Liver (tissue), 9 donors: Measurements from ENCODE around the gene KIF21B. TPM values are rescaled to one million over a fixed set of nuclear protein-coding genes. Genes with fewer than 3 reads are reported as not detected.

Experiments
- DNase-seq: peaks from one replicate; pipeline ENCODE4 v3.0.0-alpha.2; 2017; ENCODE audit warnings: low spot score
- H3K27ac ChIP-seq, 2 donors: one replicate each; pipeline ENCODE4 v1.7.0; 2013; ENCODE audit warnings: inconsistent platforms in 2 of 2, low read length in 2 of 2, control low read depth in 1 of 2, low read depth in 1 of 2, mild to moderate bottlenecking in 1 of 2
- H3K27me3 ChIP-seq, 4 donors: one replicate each; pipeline versions ENCODE4 v1.6.1 to v1.7.0; 2013; ENCODE audit warnings: low read length in 3 of 4, inconsistent platforms in 1 of 4, mild to moderate bottlenecking in 1 of 4, moderate library complexity in 1 of 4; ENCODE audit not compliant: control insufficient read depth in 4 of 4, insufficient read depth in 4 of 4
- H3K36me3 ChIP-seq, 4 donors: one replicate each; pipeline versions ENCODE4 v1.6.1 to v1.7.0; 2013; ENCODE audit warnings: low read length in 3 of 4, mild to moderate bottlenecking in 3 of 4, low read depth in 1 of 4, moderate library complexity in 1 of 4; ENCODE audit not compliant: control insufficient read depth in 4 of 4, insufficient read depth in 3 of 4
- H3K4me1 ChIP-seq, 4 donors: one replicate each; pipeline versions ENCODE4 v1.6.1 to v1.7.0; 2013; ENCODE audit warnings: low read length in 3 of 4, mild to moderate bottlenecking in 3 of 4, moderate library complexity in 1 of 4; ENCODE audit not compliant: control insufficient read depth in 4 of 4, insufficient read depth in 4 of 4
- H3K4me3 ChIP-seq, 3 donors: one replicate each; pipeline versions ENCODE4 v1.6.1 to v1.7.0; 2013; ENCODE audit warnings: low read length in 3 of 3, control low read depth in 1 of 3, low read depth in 1 of 3, mild to moderate bottlenecking in 1 of 3
- H3K9ac ChIP-seq, 2 donors: one replicate each; pipeline ENCODE4 v1.7.0; 2013; ENCODE audit warnings: low read length in 2 of 2, mild to moderate bottlenecking in 2 of 2, moderate library complexity in 2 of 2, control low read depth in 1 of 2, low read depth in 1 of 2
- H3K9me3 ChIP-seq, 4 donors: one replicate each; pipeline versions ENCODE4 v1.6.1 to v1.7.0; 2013; ENCODE audit warnings: low read length in 3 of 4; ENCODE audit not compliant: control insufficient read depth in 4 of 4
- ATF3 ChIP-seq: IDR thresholded peaks from 2 replicates; pipeline ENCODE4 v1.6.1; 2016; ENCODE audit warnings: antibody characterized with exemption
- CTCF ChIP-seq: fragments of 150-350 bp; IDR thresholded peaks from 2 replicates; pipeline ENCODE4 v1.5.1; 2017; ENCODE audit warnings: improper control_type of control experiment, low read depth, low read length; ENCODE audit not compliant: missing input control
- EGR1 ChIP-seq, 2 donors: IDR thresholded peaks; 2 replicates each; pipeline ENCODE4 v1.6.1; 2016 to 2018; ENCODE audit warnings: antibody characterized with exemption in 2 of 2, low read depth in 2 of 2
- FOXA1 ChIP-seq: IDR thresholded peaks from 2 replicates; pipeline ENCODE4 v1.6.1; 2016; ENCODE audit warnings: antibody characterized with exemption
- FOXA2 ChIP-seq: IDR thresholded peaks from 2 replicates; pipeline ENCODE4 v1.6.1; 2016; ENCODE audit warnings: antibody characterized with exemption
- GABPA ChIP-seq, 2 donors: IDR thresholded peaks in 1 of 2; conservative IDR thresholded peaks in 1 of 2; 2 replicates each; pipeline ENCODE4 v1.6.1; 2016; ENCODE audit warnings: antibody characterized with exemption in 2 of 2, mild to moderate bottlenecking in 1 of 2, moderate library complexity in 1 of 2
- HNF4A ChIP-seq, 2 donors: conservative IDR thresholded peaks; 2 replicates each; pipeline ENCODE4 v1.6.1; 2016; ENCODE audit warnings: antibody characterized with exemption in 2 of 2, mild to moderate bottlenecking in 2 of 2
- HNF4G ChIP-seq: IDR thresholded peaks from 2 replicates; pipeline ENCODE4 v1.6.1; 2016; ENCODE audit warnings: antibody characterized with exemption
- JUND ChIP-seq, 2 donors: IDR thresholded peaks; 2 replicates each; pipeline ENCODE4 v1.6.1; 2016; ENCODE audit warnings: antibody characterized with exemption in 2 of 2
- MAX ChIP-seq: IDR thresholded peaks from 2 replicates; pipeline ENCODE4 v1.6.1; 2016; ENCODE audit warnings: antibody characterized with exemption
- NR2F2 ChIP-seq: IDR thresholded peaks from 2 replicates; pipeline ENCODE4 v1.6.1; 2016; ENCODE audit warnings: antibody characterized with exemption
- RAD21 ChIP-seq, 2 donors: IDR thresholded peaks; 2 replicates each; pipeline ENCODE4 v1.6.1; 2016; ENCODE audit warnings: antibody characterized with exemption in 2 of 2, mild to moderate bottlenecking in 2 of 2
- REST ChIP-seq: IDR thresholded peaks from 2 replicates; pipeline ENCODE4 v1.6.1; 2016; ENCODE audit warnings: antibody characterized with exemption, mild to moderate bottlenecking
- RXRA ChIP-seq, 2 donors: IDR thresholded peaks; 2 replicates each; pipeline ENCODE4 v1.6.1; 2017 to 2018; ENCODE audit warnings: antibody characterized with exemption in 2 of 2, mild to moderate bottlenecking in 1 of 2
- SP1 ChIP-seq: IDR thresholded peaks from 2 replicates; pipeline ENCODE4 v1.6.1; 2018; ENCODE audit warnings: antibody characterized with exemption, mild to moderate bottlenecking
- TAF1 ChIP-seq: conservative IDR thresholded peaks from 2 replicates; pipeline ENCODE4 v1.6.1; 2016; ENCODE audit warnings: antibody characterized with exemption, mild to moderate bottlenecking
- YY1 ChIP-seq: IDR thresholded peaks from 2 replicates; pipeline ENCODE4 v1.6.1; 2016; ENCODE audit warnings: antibody characterized with exemption, mild to moderate bottlenecking
- ZBTB33 ChIP-seq: IDR thresholded peaks from 2 replicates; pipeline ENCODE4 v1.6.1; 2016; ENCODE audit warnings: antibody characterized with exemption
- WGBS: extraction: QIAGEN DNeasy Blood & Tissue Kit; methylation state at CpG from one replicate; pipeline ENCODE4 v1.1.7; 2013; 5-methylcytosine and 5-hydroxymethylcytosine counted together
- polyA plus RNA-seq, 2 donors: library from polyadenylated mRNA; stranded (reverse) in 1 of 2; unstranded in 1 of 2; fragments of 200-250 nt in 1 of 2; fragments of >200 nt in 1 of 2; fragmentation: Nextera tagmentation in 1 of 2; extraction: Ambion mirVana in 1 of 2; gene quantifications; one replicate each; pipeline versions ENCODE4 v1.2.1 to v1.2.3, GENCODE V29; 2013 to 2015
- total RNA-seq, 2 donors: library from RNA; depleted of rRNA; stranded (reverse); fragments of >200 nt; gene quantifications; one replicate each; pipeline ENCODE4 v1.2.3, GENCODE V29; 2014
- donor health status: healthy.
- donor health status: healthy.
- donor health status: healthy.
- donor health status: healthy.
- donor health status: healthy.

Gene KIF21B
- total and polyA plus RNA-seq, 4 donors: 0.42 to 1.9 (median 1.0) TPM

- TF ChIP-seq MAX (no peak), EGR1 (IDR thresholded peaks at IDR 0.05; ENCODE audit: low read depth in 2 of 2) (no peak), HNF4G (no peak), GABPA (IDR thresholded peaks at IDR 0.05 in 1 of 2, conservative IDR thresholded peaks at IDR 0.05 in 1 of 2) (no peak), CTCF (no peak), NR2F2 (no peak)
- DNase-seq: no peak
- Histone ChIP-seq H3K9ac (no peak overlapping the region), H3K4me3 (no peak overlapping the region), H3K27ac (no peak overlapping the region), H3K36me3 (no peaks in the 10 kb centered on the region), H3K4me1 (no peaks in the 10 kb centered on the region), H3K9me3 (no peaks in the 10 kb centered on the region), H3K27me3 (no peaks in the 10 kb centered on the region)
- WGBS: 85% methylated on average over 11 of the region's 11 CpGs
Measured at GRCh38 chr1:201001962-201002361, 21.6 kb downstream of the KIF21B start.

GRCh38 chr1:201000391-201000790 lies 23.1 kb downstream of the KIF21B start:
- no peak for TF ChIP-seq HNF4G
- no peak for TF ChIP-seq GABPA (IDR thresholded peaks at IDR 0.05 in 1 of 2, conservative IDR thresholded peaks at IDR 0.05 in 1 of 2)
- Histone ChIP-seq H3K36me3 (no peaks in the 10 kb centered on the region), H3K9me3 (no peaks in the 10 kb centered on the region), H3K4me3 (no peak overlapping the region), H3K9ac (no peak overlapping the region), H3K27ac (no peak overlapping the region), H3K4me1 (no peaks in the 10 kb centered on the region), H3K27me3 (no peaks in the 10 kb centered on the region)
- WGBS: 97% methylated on average over 25 of the region's 25 CpGs
- no peak for DNase-seq

GRCh38 chr1:200999667-201000066 lies 23.8 kb downstream of the KIF21B start:
- Histone ChIP-seq H3K27ac (no peak overlapping the region), H3K4me1 (no peaks in the 10 kb centered on the region), H3K9ac (no peak overlapping the region), H3K9me3 (no peaks in the 10 kb centered on the region), H3K4me3 (no peak overlapping the region), H3K36me3 (no peaks in the 10 kb centered on the region), H3K27me3 (no peaks in the 10 kb centered on the region)
- no peak for DNase-seq
- TF ChIP-seq YY1: no peak
- no peak for TF ChIP-seq FOXA2
- TF ChIP-seq ZBTB33: no peak
- no peak for TF ChIP-seq FOXA1
- TF ChIP-seq RXRA (IDR thresholded peaks at IDR 0.05): no peak
- no peak for TF ChIP-seq CTCF
- TF ChIP-seq NR2F2: no peak
- no peak for TF ChIP-seq RAD21 (IDR thresholded peaks at IDR 0.05)
- TF ChIP-seq TAF1: no peak
- no peak for TF ChIP-seq GABPA (IDR thresholded peaks at IDR 0.05 in 1 of 2, conservative IDR thresholded peaks at IDR 0.05 in 1 of 2)
- no peak for TF ChIP-seq SP1
- TF ChIP-seq REST: no peak
- no peak for TF ChIP-seq MAX
- TF ChIP-seq EGR1 (IDR thresholded peaks at IDR 0.05; ENCODE audit: low read depth in 2 of 2): no peak
- TF ChIP-seq HNF4G: no peak
- TF ChIP-seq JUND (IDR thresholded peaks at IDR 0.05): no peak
- no peak for TF ChIP-seq ATF3
- no peak for TF ChIP-seq HNF4A (conservative IDR thresholded peaks at IDR 0.05)
- 94% methylated on average over 14 of the region's 14 CpGs for WGBS
